Activated CD4-positive, alpha-beta T cell treated with anti-CD3 and anti-CD28 coated beads, Interleukin-2, Interleukin-4, amounts not matched to agents 100 ng/mL and 50 ng/mL, durations not matched to agents 16 hours and 8 hours (primary cell): Measurements from ENCODE around the gene FOXP1.
A peak's percentile ranks its signal among the peaks of the same experiment; 100 is the strongest.

Experiments used
- DNase-seq: peaks from one replicate; pipeline ENCODE4 v3.0.0-alpha.2; 2020; ENCODE audit warnings: low spot score

Gene FOXP1

GRCh38 chr3:71586810-71587242, 3.3 kb upstream of the FOXP1 start:
- DNase-seq = no peak

GRCh38 chr3:71585887-71586809, 2.6 kb upstream of the FOXP1 start:
- peak; percentile 25 for DNase-seq

GRCh38 chr3:71585131-71585530, 1.6 kb upstream of the FOXP1 start:
- no peak for DNase-seq

DNA sequence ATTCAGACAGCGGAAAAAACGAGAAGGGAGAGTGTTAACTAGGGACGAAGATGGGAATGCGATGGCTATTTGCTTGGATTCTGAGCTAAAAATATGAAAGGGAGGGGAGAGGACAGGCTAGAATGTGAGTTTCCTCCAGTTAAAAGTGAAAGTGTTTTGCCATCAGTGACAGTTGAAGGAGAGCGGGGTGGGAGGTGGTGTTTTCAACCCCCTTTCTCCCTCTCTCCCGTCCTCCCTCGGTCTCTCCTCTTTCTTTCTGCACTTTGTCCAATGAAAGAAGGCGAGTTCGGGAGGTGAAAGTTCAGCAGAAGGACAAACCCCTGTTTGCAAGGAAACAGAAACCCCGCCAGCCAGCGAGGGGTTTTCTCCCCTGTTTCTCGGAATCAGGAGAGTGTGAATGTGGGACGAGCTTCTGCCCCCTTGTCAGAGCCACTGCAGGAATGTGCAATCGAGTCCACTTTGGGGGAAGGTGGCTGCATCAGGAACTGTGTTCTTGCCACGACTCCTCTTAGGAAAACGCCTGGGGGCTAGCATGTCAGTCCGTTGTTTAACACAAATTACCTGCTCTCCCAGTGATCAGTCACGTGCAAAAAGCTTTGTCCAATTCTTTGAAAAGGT, 975 bp upstream of the FOXP1 start:
- DNase-seq = peak; percentile 36

GRCh38 chr3:71582612-71583565, 639 bp downstream of the FOXP1 start:
- peak; percentile 22 for DNase-seq

- DNase-seq = peak; percentile 11
These were observed 1.4 kb downstream of the FOXP1 start for GRCh38 chr3:71582036-71582611.

GRCh38 chr3:71581457-71582035, 2.0 kb downstream of the FOXP1 start:
- no peak for DNase-seq

DNA sequence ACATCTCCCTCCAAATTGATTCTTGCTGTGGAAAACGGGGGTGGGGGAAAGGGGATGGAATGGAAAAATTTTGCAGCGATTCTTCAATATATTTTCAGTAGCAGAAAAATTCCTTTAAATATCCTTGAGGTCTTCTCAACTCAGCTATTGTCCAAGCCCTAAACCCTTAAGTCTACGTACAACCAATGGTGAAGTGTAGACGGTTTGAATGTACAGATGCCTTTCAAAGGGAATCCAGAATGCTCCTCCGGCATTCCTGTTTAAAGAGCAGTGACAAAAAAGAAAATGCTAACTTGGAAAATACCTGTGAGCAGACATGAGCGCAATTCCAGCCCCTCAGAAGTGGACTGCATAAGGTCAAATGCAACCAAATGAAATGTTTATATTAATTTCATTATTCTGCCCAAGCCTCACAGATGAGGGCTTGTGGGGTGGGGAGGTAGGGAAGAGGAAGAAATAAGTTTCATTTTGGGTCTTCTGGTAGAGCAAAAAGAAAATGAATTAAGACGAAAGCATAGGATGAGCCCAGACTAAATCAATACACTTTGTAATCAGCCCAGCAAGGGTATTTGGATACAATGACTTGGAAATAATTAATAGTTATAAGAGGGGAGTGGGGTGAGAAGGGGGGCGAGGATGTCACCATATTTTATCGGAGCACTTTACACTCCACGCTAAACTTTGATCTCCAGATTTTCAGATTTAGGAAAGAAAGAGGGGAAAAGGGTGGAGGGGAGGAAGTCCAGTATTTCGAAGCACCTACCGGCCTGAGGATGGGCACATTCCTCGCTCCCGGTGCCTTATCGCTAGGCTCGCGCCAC, 2.7 kb downstream of the FOXP1 start:
- no peak for DNase-seq

DNA sequence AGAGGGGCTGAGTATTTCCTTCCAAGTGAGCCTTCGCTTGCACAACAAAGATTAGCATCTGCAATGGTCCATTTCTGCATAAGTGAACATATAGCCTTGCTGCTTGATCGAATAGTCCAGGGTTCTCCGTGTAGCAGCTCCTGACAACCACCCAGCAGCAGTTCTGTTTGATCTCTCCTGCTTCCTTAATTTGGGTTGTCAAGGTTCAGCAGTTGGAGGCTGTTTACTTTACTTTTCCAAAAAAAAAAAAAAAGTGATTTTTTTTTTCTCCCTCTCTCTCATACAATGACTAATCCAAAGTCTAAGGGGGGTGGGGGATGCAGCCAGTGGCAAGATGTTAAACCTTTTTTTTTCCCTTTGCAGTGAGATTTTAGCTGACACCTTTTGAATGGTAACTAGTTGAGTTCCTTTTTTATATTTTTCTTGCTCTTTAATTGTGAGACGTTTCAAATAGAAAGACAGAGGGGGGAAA, 3.6 kb downstream of the FOXP1 start:
- DNase-seq = no peak

- DNase-seq = no peak
These were observed 4.1 kb downstream of the FOXP1 start for GRCh38 chr3:71579326-71579934.

- no peak for DNase-seq
These were observed 5.3 kb downstream of the FOXP1 start for GRCh38 chr3:71578054-71578751.

- no peak for DNase-seq
These were observed 6.5 kb downstream of the FOXP1 start for GRCh38 chr3:71577011-71577410.

GRCh38 chr3:71575433-71575832, 8.1 kb downstream of the FOXP1 start:
- DNase-seq = no peak

DNA sequence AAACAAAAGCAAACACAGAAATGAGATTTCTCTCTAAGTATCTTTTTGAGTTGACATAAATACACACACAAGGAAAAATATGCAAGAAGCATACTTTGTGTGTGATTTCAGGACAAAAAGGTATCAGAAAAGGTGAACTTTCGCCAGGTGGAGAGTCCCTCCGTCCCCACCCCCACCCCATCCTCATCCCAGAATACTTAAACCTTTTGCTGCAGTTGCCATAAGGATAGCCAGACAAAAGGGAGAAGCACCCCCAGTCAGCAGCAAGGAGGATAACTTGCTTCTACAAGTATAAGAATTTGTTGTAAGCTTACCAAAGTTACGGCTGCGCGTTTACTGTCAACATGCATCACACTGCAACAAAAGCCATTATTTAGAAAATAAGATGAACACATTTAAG, 10.3 kb downstream of the FOXP1 start:
- no peak for DNase-seq

- DNase-seq = no peak
These were observed 13.0 kb downstream of the FOXP1 start for GRCh38 chr3:71570546-71570945.

- no peak for DNase-seq
These were observed 15.3 kb downstream of the FOXP1 start for GRCh38 chr3:71568207-71568606.

GRCh38 chr3:71566776-71567175, 16.8 kb downstream of the FOXP1 start:
- no peak for DNase-seq

DNA sequence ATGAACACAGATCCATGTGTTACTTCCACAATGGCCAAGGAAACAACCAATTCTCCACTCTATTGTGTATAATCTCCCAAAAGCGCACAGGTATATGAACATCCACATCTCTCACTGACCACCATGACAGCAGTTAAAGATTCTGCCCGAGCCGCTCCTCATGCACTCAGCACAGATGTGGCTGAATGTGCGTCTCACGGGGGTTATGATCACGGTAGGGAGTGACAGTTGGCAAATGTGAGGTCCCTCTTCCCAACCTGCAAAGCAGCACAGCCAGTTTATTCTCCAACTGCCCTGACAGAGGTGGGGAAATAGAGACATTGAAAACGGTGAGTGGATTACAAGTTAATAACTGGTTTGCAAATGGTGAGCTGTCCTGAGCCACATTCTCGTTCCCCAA, 17.6 kb downstream of the FOXP1 start:
- no peak for DNase-seq

GRCh38 chr3:71565316-71565715, 18.2 kb downstream of the FOXP1 start:
- DNase-seq = no peak
